Small intestine (tissue), 7 donors: Measurements from ENCODE around the gene MORN2. TPM values are rescaled to one million over a fixed set of nuclear protein-coding genes. Genes with fewer than 3 reads are reported as not detected.

ENCODE experiments used
- DNase-seq, 2 donors: peaks; one replicate each; pipeline versions ENCODE4 v3.0.0 to v3.0.0-alpha.2; 2013
- FAIRE-seq: peaks from 2 replicates; lab custom pipeline; 2012; peaks lifted over from hg19 to GRCh38; lab: Jason Lieb, UNC
- H3K27ac ChIP-seq, 3 donors: one replicate each; pipeline ENCODE4 v1.5.1; 2013; ENCODE audit warnings: low read length in 2 of 3, mild to moderate bottlenecking in 2 of 3, control low read depth in 1 of 3, inconsistent platforms in 1 of 3, low read depth in 1 of 3, moderate library complexity in 1 of 3
- H3K27me3 ChIP-seq, 3 donors: one replicate each; pipeline ENCODE4 v1.6.1; 2013; ENCODE audit warnings: low read length in 3 of 3, inconsistent platforms in 1 of 3; ENCODE audit not compliant: control insufficient read depth in 3 of 3, insufficient read depth in 3 of 3
- H3K36me3 ChIP-seq, 3 donors: one replicate each; pipeline ENCODE4 v1.6.1; 2013; ENCODE audit warnings: low read length in 3 of 3, inconsistent platforms in 1 of 3, low read depth in 1 of 3, mild to moderate bottlenecking in 1 of 3, moderate library complexity in 1 of 3; ENCODE audit not compliant: control insufficient read depth in 3 of 3, insufficient read depth in 2 of 3
- H3K4me1 ChIP-seq, 3 donors: one replicate each; pipeline ENCODE4 v1.6.1; 2013; ENCODE audit warnings: low read length in 2 of 3, inconsistent platforms in 1 of 3, low read depth in 1 of 3, mild to moderate bottlenecking in 1 of 3, moderate library complexity in 1 of 3; ENCODE audit not compliant: control insufficient read depth in 3 of 3, insufficient read depth in 2 of 3
- H3K4me3 ChIP-seq, 3 donors: one replicate each; pipeline ENCODE4 v1.5.1; 2013; ENCODE audit warnings: low read length in 3 of 3, control low read depth in 1 of 3, inconsistent platforms in 1 of 3, low read depth in 1 of 3, mild to moderate bottlenecking in 1 of 3, moderate library complexity in 1 of 3
- H3K9me3 ChIP-seq, 2 donors: one replicate each; pipeline ENCODE4 v1.6.1; 2013; ENCODE audit warnings: low read depth in 1 of 2, low read length in 1 of 2; ENCODE audit not compliant: control insufficient read depth in 2 of 2, insufficient read depth in 1 of 2
- WGBS, 3 donors: extraction: QIAGEN DNeasy Blood & Tissue Kit; methylation state at CpG; one replicate each; pipeline ENCODE4 v1.1.7; 2013; 5-methylcytosine and 5-hydroxymethylcytosine counted together
- polyA plus RNA-seq, 4 donors: library from polyadenylated mRNA; stranded (reverse) in 3 of 4; unstranded in 1 of 4; fragments of 200-250 nt in 3 of 4; fragments of 120-200 nt in 1 of 4; gene quantifications; one replicate each; pipeline versions ENCODE4 v1.2.1 to v1.2.3, GENCODE V29; 2013
- donor health status: healthy with polysubstance abuse.
- donor health status: control.
- donor health status: control.
- donor health status: Bipolar disorder and iron deficiency.
- donor health status: healthy.

MORN2 gene
- polyA plus RNA-seq, 4 donors: 7.8 to 18.8 (median 12.0) TPM

- Histone ChIP-seq H3K27ac (no peak overlapping the region), H3K9me3 (no peaks in the 10 kb centered on the region), H3K4me1 (no peaks in the 10 kb centered on the region), H3K36me3 (no peaks in the 10 kb centered on the region), H3K27me3 (no peaks in the 10 kb centered on the region), H3K4me3 (no peak overlapping the region)
- no peak for DNase-seq
- FAIRE-seq: no peak
- 62 to 83% (median 63%) methylated on average over 1 of the region's 1 CpG for WGBS, 3 donors
These were observed 24.9 kb downstream of the MORN2 start for GRCh38 chr2:38900726-38901125.

- no peaks in the 10 kb centered on the region for H3K9me3 ChIP-seq
- H3K4me3 ChIP-seq: no peak overlapping the region
- H3K27me3 ChIP-seq: no peaks in the 10 kb centered on the region
- no peak overlapping the region for H3K27ac ChIP-seq
- H3K4me1 ChIP-seq: no peaks in the 10 kb centered on the region
- FAIRE-seq (no peak), DNase-seq (no peak)
- H3K36me3 ChIP-seq: no peaks in the 10 kb centered on the region
- 49 to 63% (median 62%) methylated on average over 2 of the region's 2 CpGs for WGBS, 3 donors
These were observed 29.5 kb downstream of the MORN2 start for GRCh38 chr2:38905251-38905650.

DNA sequence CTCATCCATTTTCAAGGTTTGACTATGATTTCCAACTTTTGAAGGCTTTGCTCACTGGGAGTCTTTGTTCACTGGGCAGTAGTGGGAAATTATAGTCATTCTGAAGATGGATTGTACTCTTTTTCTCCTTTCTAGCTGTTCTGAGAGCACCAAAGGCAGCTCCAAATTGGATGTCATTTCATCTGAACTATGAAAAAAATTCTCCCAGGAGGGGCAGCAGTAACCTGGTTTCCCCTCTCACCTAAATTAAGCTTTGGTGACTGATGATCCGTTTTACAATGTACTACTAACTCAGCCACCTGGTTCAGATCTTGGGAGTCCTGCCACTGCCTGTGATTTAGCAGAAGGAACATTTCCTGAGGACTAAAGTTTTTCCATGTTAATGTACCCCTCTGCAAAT is 31.5 kb downstream of the MORN2 start:
- no peak overlapping the region for H3K4me3 ChIP-seq
- H3K36me3 ChIP-seq: no peaks in the 10 kb centered on the region
- WGBS, 3 donors: 55 to 68% (median 63%) methylated on average over 1 of the region's 1 CpG
- H3K9me3 ChIP-seq: no peaks in the 10 kb centered on the region
- H3K27ac ChIP-seq: no peak overlapping the region
- no peaks in the 10 kb centered on the region for H3K4me1 ChIP-seq
- no peak for FAIRE-seq
- DNase-seq: no peak
- no peaks in the 10 kb centered on the region for H3K27me3 ChIP-seq

GRCh38 chr2:38907743-38908562 is 32.2 kb downstream of the MORN2 start:
- WGBS, 3 donors: 73 to 82% (median 79%) methylated on average over 2 of the region's 2 CpGs
- DNase-seq (no peak), FAIRE-seq (no peak)
- Histone ChIP-seq H3K36me3 (no peaks in the 10 kb centered on the region), H3K4me1 (no peaks in the 10 kb centered on the region), H3K27ac (no peak overlapping the region), H3K4me3 (no peak overlapping the region), H3K27me3 (no peaks in the 10 kb centered on the region), H3K9me3 (no peaks in the 10 kb centered on the region)

GRCh38 chr2:38909872-38910271 is 34.1 kb downstream of the MORN2 start:
- DNase-seq (no peak), FAIRE-seq (no peak)
- H3K4me3 ChIP-seq: no peak overlapping the region
- no peak overlapping the region for H3K27ac ChIP-seq
- H3K4me1 ChIP-seq: no peaks in the 10 kb centered on the region
- no peaks in the 10 kb centered on the region for H3K9me3 ChIP-seq
- H3K27me3 ChIP-seq: no peaks in the 10 kb centered on the region
- no peaks in the 10 kb centered on the region for H3K36me3 ChIP-seq
- 92 to 94% (median 93%) methylated on average over 1 of the region's 1 CpG for WGBS, 3 donors

- WGBS, 3 donors: 91 to 96% (median 91%) methylated on average over 1 of the region's 1 CpG
- DNase-seq (no peak), FAIRE-seq (no peak)
- Histone ChIP-seq H3K36me3 (no peaks in the 10 kb centered on the region), H3K27ac (no peak overlapping the region), H3K27me3 (no peaks in the 10 kb centered on the region), H3K4me3 (no peak overlapping the region), H3K9me3 (no peaks in the 10 kb centered on the region), H3K4me1 (no peaks in the 10 kb centered on the region)
These were observed 35.4 kb downstream of the MORN2 start for GRCh38 chr2:38911191-38911590.

GRCh38 chr2:38912619-38913018 is 36.8 kb downstream of the MORN2 start:
- Histone ChIP-seq H3K36me3 (no peaks in the 10 kb centered on the region), H3K27me3 (no peaks in the 10 kb centered on the region), H3K4me3 (no peak overlapping the region), H3K9me3 (no peaks in the 10 kb centered on the region), H3K27ac (no peak overlapping the region), H3K4me1 (no peaks in the 10 kb centered on the region)
- DNase-seq: no peak
- FAIRE-seq: no peak
- 57 to 88% (median 62%) methylated on average over 1 of the region's 1 CpG for WGBS, 3 donors

- no peaks in the 10 kb centered on the region for H3K36me3 ChIP-seq
- H3K9me3 ChIP-seq: no peaks in the 10 kb centered on the region
- no peak overlapping the region for H3K27ac ChIP-seq
- no peak for DNase-seq
- no peaks in the 10 kb centered on the region for H3K4me1 ChIP-seq
- no peak for FAIRE-seq
- WGBS, 3 donors: 88 to 92% (median 90%) methylated on average over 4 of the region's 4 CpGs
- H3K27me3 ChIP-seq: no peaks in the 10 kb centered on the region
- H3K4me3 ChIP-seq: no peak overlapping the region
These were observed 46.6 kb downstream of the MORN2 start for GRCh38 chr2:38922389-38922788.

DNA sequence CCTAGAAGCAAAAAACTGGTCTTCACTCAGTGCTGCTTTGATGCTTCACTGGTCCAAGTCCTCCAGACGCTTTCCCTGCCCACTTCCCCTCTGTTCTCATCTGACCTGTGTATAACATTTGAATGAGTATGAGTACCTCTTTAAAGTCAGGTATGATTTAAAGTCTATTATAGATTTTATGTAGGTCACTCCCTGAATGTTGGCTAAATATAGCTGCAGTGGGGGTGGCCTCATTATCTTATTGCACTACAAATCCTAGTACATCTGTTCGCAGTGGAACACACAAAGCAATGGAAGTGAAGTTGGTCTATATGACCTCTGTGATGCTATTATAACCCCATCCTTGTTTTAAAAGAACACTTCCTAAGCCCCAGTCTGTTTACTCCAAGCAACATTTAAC is 47.1 kb downstream of the MORN2 start:
- H3K27me3 ChIP-seq: no peaks in the 10 kb centered on the region
- H3K4me3 ChIP-seq: no peak overlapping the region
- no peaks in the 10 kb centered on the region for H3K4me1 ChIP-seq
- WGBS, 3 donors: 87 to 96% (median 96%) methylated on average over 2 of the region's 2 CpGs
- FAIRE-seq (no peak), DNase-seq (no peak)
- no peak overlapping the region for H3K27ac ChIP-seq
- H3K9me3 ChIP-seq: no peaks in the 10 kb centered on the region
- H3K36me3 ChIP-seq: no peaks in the 10 kb centered on the region
